HCT116 (cell line): ENCODE measurements around the gene SVBP.

Source experiments
- EZH2 ChIP-seq: fragments of 200-600 bp; sonication (generic); IDR thresholded peaks from 2 replicates; pipeline ENCODE4 v1.6.1; 2017; ENCODE audit warnings: antibody characterized with exemption, mixed run types
- JUND ChIP-seq: IDR thresholded peaks from 2 replicates; pipeline ENCODE4 v1.6.1; 2012
- TF ChIP-seq, protein P1 (sequence below), 3 experiments: fragments of 200-600 bp in 1 of 3; sonication (generic) in 1 of 3; IDR thresholded peaks in 2 of 3; conservative IDR thresholded peaks in 1 of 3; 2 replicates each; pipeline ENCODE4 v1.5.1; 2012 to 2017; ENCODE audit warnings: low read depth in 2 of 3, low read length in 2 of 3, antibody characterized with exemption in 1 of 3, borderline replicate concordance in 1 of 3, control low read depth in 1 of 3, mild to moderate bottlenecking in 1 of 3, mixed read lengths in 1 of 3, mixed run types in 1 of 3, moderate library complexity in 1 of 3; ENCODE audit not compliant: insufficient read depth in 1 of 3

DNA sequence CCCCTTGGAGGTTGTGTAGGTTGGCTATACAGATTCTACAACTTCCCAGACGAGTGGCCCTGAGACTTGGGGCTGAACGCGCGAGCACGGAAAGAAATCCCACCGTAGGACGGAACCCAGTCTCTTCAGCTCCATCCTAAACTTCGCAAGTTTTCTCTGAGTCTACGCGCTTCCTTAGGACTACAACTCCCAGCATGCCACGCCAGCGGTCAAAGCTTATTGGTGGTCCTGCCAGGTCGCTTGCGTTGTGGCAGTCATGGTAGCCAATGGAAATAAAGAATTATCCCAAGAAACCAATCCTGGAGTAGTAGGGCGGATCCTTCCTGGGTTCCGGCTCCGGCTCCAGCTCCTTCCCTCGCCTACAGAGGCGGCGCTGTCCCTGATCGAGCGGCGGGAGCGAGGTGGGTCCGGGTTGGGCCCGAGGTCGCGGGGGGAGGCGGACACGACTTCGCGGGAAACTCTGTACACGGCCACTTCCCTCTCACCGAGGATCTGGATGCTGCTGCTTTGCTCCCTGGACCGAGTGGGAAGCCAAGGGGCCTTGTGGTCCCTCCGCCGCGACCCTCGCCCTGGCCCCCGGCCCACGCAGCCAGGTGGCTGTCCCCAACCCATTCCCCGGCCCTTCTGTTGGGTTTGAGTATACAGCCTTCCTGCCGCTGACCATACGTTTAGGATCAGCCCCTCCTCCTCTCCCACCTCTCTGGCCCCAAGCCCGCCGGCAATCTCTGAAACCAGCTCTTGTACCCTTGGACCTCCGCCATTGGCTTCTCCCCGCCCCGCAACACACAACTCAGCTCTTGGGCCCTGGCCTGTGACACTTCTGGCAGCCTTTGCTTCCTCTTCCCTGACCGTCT, 29.3 kb upstream of the SVBP start, which contains the start of gene ZNF691:
- TF ChIP-seq EZH2 (no peak), JUND (no peak)
- TF ChIP-seq, protein P1, sequence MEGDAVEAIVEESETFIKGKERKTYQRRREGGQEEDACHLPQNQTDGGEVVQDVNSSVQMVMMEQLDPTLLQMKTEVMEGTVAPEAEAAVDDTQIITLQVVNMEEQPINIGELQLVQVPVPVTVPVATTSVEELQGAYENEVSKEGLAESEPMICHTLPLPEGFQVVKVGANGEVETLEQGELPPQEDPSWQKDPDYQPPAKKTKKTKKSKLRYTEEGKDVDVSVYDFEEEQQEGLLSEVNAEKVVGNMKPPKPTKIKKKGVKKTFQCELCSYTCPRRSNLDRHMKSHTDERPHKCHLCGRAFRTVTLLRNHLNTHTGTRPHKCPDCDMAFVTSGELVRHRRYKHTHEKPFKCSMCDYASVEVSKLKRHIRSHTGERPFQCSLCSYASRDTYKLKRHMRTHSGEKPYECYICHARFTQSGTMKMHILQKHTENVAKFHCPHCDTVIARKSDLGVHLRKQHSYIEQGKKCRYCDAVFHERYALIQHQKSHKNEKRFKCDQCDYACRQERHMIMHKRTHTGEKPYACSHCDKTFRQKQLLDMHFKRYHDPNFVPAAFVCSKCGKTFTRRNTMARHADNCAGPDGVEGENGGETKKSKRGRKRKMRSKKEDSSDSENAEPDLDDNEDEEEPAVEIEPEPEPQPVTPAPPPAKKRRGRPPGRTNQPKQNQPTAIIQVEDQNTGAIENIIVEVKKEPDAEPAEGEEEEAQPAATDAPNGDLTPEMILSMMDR (IDR thresholded peaks at IDR 0.05 in 2 of 3, conservative IDR thresholded peaks at IDR 0.05 in 1 of 3; ENCODE audit: borderline replicate concordance in 1 of 3, insufficient read depth in 1 of 3, low read depth in 2 of 3, low read length in 2 of 3): peak in 2 of 3 experiments; percentile 32 to 49; a peak in 4 of 6 replicates
